HUES64 (cell line): ENCODE data around the gene EXOC6.

Source experiments
- H3K27ac ChIP-seq: 2 replicates; pipeline ENCODE4 v1.7.0; 2013; ENCODE audit warnings: low read depth, low read length, inconsistent platforms
- H3K27me3 ChIP-seq: 2 replicates; pipeline ENCODE4 v1.6.1; 2013; ENCODE audit warnings: mild to moderate bottlenecking, low read length; ENCODE audit not compliant: insufficient read depth
- H3K36me3 ChIP-seq: 2 replicates; pipeline ENCODE4 v1.6.1; 2013; ENCODE audit warnings: mild to moderate bottlenecking, low read length; ENCODE audit not compliant: insufficient read depth
- H3K4me1 ChIP-seq: 2 replicates; pipeline ENCODE4 v1.6.1; 2013; ENCODE audit warnings: mild to moderate bottlenecking, low read length, moderate library complexity; ENCODE audit not compliant: insufficient read depth
- H3K4me3 ChIP-seq: 2 replicates; pipeline ENCODE4 v1.5.1; 2013; ENCODE audit warnings: mild to moderate bottlenecking, low read length, moderate library complexity
- H3K9ac ChIP-seq: 2 replicates; pipeline ENCODE4 v1.6.1; 2013; ENCODE audit warnings: mild to moderate bottlenecking, low read depth, low read length
- H3K9me3 ChIP-seq: 2 replicates; pipeline ENCODE4 v1.6.1; 2013; ENCODE audit warnings: low read depth, low read length; ENCODE audit not compliant: insufficient read depth
- WGBS: fragments of 150-250, 120-280 bp; methylation state at CpG from one replicate; pipeline ENCODE4 v1.1.7; 2013; ENCODE audit warnings: missing lambda C conversion rate; 5-methylcytosine and 5-hydroxymethylcytosine counted together

Gene EXOC6

DNA sequence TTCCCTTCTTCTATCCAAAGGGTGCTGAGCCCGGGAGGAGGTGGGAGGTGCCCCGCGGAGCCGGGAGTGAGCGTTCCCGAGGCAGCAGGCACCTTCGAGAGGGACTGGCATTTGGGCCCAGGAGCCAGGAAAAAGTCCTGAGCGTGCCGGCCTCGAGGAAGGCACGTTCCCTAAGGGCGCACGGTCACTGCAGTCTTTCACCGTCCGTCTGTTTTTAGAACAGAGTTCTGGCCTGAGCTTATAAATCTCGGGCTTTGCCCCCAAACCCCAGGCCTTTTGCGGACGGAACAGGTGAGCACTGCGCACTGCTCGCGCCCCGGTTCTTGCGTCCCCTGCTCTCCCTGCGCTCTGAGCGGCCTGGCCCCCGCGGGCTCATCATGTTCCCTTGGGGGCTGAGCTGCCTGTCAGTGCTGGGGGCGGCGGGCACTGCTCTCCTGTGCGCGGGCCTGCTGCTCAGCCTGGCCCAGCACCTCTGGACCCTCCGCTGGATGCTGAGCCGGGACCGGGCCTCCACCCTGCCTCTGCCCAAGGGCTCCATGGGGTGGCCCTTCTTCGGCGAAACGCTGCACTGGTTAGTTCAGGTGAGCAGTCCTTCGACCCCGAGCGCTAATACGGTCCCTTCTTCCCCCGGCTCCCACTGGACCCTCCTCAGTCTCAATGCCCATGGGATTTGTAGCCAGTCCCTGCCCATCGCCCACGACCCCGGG, 212.7 kb downstream of the EXOC6 start:
- H3K9ac ChIP-seq: no peak overlapping the region
- no peaks in the 10 kb centered on the region for H3K36me3 ChIP-seq
- no peak overlapping the region for H3K27ac ChIP-seq
- WGBS: 6% methylated on average over 45 of the region's 45 CpGs
- H3K4me1 ChIP-seq: peaks cover 12% of the 10 kb centered on the region
- 0 out of 2 replicates have a peak, but pooled peaks cover 2% of the 10 kb centered on the region for H3K9me3 ChIP-seq
- H3K27me3 ChIP-seq: peaks cover 84% of the 10 kb centered on the region
- peak overlapping the region; percentile 41 for H3K4me3 ChIP-seq

DNA sequence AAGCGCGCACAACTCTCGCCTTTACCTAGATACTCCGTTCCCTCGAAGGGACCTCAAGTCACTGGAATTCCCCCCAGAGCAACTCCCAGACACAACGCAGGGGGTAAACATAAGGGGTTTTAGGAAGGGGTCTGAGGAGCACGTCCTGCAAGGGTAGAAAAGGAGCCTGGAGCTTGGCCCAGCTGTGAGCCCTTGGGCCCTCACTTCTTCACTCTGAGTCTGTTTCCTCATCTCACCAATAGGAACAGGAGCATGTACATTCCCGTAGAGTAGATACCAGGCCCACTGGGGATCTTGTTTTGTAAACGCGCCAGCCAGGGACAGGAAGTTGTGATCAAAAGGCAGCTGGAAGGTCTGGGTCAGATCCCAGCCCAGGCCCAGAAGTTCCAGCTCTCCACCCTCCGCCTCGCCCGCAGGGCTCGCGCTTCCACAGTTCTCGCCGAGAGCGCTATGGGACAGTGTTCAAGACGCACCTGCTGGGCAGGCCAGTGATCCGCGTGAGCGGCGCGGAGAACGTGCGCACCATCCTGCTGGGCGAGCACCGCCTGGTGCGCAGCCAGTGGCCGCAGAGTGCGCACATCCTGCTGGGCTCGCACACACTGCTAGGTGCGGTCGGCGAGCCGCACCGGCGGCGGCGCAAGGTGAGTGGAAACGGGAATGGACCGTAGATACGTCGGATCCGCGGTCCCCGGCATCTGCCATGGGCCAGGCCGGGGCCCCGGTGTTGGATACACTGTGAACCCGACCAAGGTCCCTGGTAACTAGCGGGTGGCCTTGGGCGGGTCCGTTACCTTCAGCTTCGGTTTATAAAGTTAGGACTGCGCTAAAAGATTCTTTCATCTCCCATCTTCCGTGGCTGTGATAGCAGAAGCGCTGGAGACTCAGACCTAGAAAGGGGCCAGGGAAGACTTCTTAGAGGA, 213.5 kb downstream of the EXOC6 start:
- H3K27me3 ChIP-seq: peaks cover 92% of the 10 kb centered on the region
- H3K9me3 ChIP-seq: 0 out of 2 replicates have a peak, but pooled peaks cover 2% of the 10 kb centered on the region
- peaks cover 4% of the 10 kb centered on the region; the same call in 1 of the 2 replicates for H3K4me1 ChIP-seq
- no peak overlapping the region for H3K9ac ChIP-seq
- 7% methylated on average over 55 of the region's 57 CpGs for WGBS
- H3K27ac ChIP-seq: no peak overlapping the region
- H3K4me3 ChIP-seq: peak overlapping the region; percentile 41
- no peaks in the 10 kb centered on the region for H3K36me3 ChIP-seq

DNA sequence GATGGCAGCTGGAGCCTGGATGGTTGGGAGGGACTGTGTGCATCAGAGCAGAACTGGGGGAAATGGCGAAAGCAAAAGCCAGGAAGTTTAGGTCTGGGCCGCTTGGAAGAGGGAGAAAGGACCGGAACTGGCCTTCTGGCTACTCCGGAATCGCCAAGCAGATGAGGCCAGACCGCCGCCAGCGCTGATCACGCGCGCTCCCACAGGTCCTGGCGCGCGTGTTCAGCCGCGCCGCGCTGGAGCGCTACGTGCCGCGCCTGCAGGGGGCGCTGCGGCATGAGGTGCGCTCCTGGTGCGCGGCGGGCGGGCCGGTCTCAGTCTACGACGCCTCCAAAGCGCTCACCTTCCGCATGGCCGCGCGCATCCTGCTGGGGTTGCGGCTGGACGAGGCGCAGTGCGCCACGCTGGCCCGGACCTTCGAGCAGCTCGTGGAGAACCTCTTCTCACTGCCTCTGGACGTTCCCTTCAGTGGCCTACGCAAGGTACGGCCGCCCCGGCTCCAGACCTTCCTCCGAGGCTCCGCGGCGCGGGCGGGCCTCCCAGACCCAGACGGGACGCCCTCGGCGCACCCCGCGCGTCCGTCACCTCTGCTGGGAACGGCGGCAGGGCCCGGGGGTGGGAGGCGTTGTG, 214.3 kb downstream of the EXOC6 start:
- H3K4me3 ChIP-seq: peak overlapping the region; percentile 41
- peaks cover 3% of the 10 kb centered on the region; the same call in 1 of the 2 replicates for H3K4me1 ChIP-seq
- H3K36me3 ChIP-seq: no peaks in the 10 kb centered on the region
- H3K9ac ChIP-seq: no peak overlapping the region
- H3K9me3 ChIP-seq: 0 out of 2 replicates have a peak, but pooled peaks cover 2% of the 10 kb centered on the region
- H3K27ac ChIP-seq: no peak overlapping the region
- peaks cover 100% of the 10 kb centered on the region for H3K27me3 ChIP-seq
- WGBS: 2% methylated on average over 68 of the region's 68 CpGs

DNA sequence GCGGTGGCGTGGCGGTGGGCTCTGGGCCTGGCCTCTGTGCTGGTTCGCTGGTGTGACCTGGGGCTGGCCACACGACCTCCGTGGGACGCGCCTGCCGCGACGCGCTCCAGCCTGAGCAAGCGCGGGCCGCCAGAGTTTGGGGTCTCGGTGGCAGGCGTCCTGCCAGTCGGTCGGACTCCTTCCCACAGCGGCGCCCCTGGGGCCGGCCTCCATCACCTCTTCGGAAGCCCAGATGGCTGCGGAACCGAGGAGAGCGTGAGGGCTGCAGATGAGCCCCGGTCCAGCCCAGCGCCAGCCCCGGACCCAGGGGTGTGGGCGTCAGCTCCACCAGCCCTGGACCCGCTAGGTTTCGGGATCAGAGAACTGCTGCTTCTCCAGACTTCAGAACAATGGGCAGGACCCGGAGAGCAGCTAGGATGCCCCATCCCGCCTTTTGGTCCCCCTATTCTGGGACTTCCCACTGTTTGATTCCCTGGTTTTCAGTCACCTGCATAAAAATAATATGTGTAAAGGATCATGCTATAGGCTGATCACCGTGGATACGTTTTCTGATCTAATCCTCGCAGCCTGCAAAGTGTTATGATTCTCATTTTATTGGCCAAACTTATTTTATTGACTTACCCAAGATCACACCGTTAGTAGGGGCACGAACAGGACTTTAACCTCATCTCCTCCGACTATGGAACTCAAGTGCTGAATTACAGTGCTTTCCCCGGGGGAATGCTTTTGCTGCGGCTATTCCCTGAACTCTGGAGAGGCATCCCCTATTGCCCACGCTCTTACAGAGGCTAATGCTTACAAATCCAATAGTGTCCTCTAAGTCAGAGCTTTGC, 215.0 kb downstream of the EXOC6 start:
- Histone ChIP-seq H3K9me3 (0 out of 2 replicates have a peak, but pooled peaks cover 2% of the 10 kb centered on the region), H3K27ac (no peak overlapping the region), H3K27me3 (peaks cover 100% of the 10 kb centered on the region), H3K36me3 (no peaks in the 10 kb centered on the region), H3K4me3 (peak overlapping the region; percentile 41), H3K4me1 (peaks cover 9% of the 10 kb centered on the region; the same call in 1 of the 2 replicates), H3K9ac (no peak overlapping the region)
- 13% methylated on average over 43 of the region's 43 CpGs for WGBS

DNA sequence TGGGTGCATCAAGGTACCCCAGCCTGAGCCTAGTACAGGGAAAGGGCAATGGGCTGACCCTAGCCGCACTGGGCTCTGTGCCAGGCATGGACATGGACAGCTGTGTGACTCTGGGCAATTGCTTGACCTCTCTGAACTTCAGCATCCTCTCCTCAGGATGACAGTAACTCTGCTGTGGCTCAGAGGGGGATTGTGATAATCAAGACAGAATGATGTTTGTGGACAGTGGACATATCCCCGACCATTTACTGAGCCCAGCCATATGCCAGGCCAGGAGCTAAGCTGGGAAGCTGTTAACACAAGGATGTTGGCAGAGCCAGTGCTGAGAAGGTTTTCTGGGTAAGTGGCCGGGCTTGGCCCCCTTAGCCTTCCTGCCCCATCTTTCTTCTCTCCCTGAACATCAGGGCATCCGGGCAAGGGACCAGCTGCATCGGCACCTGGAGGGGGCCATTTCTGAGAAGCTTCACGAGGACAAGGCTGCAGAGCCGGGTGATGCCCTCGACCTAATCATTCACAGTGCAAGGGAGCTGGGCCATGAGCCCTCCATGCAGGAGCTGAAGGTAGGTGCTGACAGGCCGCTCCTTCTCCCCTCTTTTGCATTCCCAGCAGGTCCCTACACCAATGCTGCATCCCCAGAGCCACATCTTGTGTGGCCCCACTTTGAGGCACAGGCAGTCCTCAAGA, 215.8 kb downstream of the EXOC6 start:
- WGBS: 77% methylated on average over 9 of the region's 9 CpGs
- Histone ChIP-seq H3K4me1 (peaks cover 9% of the 10 kb centered on the region; the same call in 1 of the 2 replicates), H3K27ac (no peak overlapping the region), H3K4me3 (no peak overlapping the region), H3K9ac (no peak overlapping the region), H3K36me3 (no peaks in the 10 kb centered on the region), H3K27me3 (peaks cover 100% of the 10 kb centered on the region), H3K9me3 (0 out of 2 replicates have a peak, but pooled peaks cover under 1% of the 10 kb centered on the region)

DNA sequence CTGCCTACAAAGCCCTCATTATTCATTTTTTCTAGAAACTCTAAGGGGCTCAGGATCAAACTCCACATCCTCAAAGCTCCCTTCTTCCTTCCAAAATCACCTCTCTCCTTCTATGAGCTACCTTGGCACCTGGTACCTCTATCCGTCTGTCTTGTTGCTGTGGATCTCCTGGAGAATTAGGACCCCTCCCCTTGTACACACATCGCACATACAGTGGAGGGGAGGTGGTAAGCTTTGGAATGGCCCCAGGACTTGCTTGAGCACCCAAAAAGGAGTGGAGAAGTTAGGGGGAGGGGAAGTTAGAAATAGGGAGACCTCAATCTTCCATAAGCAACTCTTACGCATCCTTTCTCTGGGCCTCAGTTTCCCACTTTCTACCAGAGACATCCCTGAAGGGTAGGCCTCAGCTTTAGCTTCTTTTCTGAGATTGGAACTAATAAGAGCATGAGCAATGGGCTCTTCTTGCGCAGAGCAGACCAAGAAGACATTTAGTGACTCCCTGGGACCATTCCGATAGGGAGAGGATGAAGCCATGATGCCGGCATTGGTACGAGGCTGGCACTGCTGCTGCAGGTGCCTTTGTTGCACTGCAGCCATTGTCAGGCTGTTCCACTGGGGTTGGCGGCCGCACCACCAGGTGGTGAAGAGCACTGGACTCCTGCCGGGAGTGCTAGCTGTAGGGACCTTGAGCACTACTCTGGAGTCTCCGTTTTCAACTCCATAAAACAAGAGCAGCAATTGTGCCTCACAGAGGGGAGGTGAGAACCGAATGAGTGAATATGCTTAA, 216.7 kb downstream of the EXOC6 start:
- H3K4me3 ChIP-seq: peak overlapping the region; percentile 47
- H3K9me3 ChIP-seq: no peaks in the 10 kb centered on the region
- peaks cover 6% of the 10 kb centered on the region; the same call in 1 of the 2 replicates for H3K4me1 ChIP-seq
- no peaks in the 10 kb centered on the region for H3K36me3 ChIP-seq
- H3K27ac ChIP-seq: no peak overlapping the region
- H3K9ac ChIP-seq: no peak overlapping the region
- WGBS: 52% methylated on average over 11 of the region's 12 CpGs
- H3K27me3 ChIP-seq: peaks cover 100% of the 10 kb centered on the region

DNA sequence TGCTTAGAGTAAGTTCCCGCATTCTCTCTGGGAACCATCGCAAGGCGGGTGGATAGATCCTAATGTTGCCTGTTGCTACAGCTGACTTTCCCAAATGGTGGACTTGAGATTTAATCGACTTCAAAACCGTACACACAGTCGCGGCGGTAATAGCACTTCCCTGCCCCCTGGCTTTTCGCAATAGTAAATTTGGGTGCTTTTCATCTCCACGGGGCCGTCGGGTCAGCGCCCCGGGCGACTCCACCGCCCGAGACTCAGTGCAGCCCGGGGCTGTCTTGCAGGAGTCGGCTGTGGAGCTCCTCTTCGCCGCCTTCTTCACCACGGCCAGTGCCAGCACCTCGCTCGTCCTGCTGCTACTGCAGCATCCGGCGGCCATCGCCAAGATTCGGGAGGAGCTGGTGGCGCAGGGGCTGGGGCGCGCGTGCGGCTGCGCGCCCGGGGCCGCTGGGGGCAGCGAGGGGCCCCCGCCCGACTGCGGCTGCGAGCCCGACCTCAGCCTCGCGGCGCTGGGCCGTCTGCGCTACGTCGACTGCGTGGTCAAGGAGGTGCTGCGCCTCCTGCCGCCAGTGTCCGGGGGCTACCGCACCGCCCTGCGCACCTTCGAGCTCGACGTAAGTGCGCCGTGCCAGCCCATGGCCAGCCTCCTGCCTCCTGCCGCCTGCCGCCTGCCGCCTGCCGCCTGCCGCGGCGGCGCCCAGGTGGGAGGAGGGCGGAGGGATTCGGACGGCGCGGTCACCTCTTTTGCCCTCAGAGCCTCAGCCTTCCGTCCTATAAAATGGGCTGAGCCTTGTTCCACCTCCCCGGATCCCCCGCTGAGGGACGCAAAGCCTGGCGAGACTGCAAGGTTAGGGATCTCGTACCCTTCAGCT, 217.6 kb downstream of the EXOC6 start:
- no peaks in the 10 kb centered on the region for H3K36me3 ChIP-seq
- WGBS: 5% methylated on average over 81 of the region's 81 CpGs
- peaks cover 100% of the 10 kb centered on the region for H3K27me3 ChIP-seq
- no peak overlapping the region for H3K27ac ChIP-seq
- H3K4me3 ChIP-seq: peak overlapping the region; percentile 47
- H3K9ac ChIP-seq: no peak overlapping the region
- H3K4me1 ChIP-seq: peaks cover 6% of the 10 kb centered on the region; the same call in 1 of the 2 replicates
- H3K9me3 ChIP-seq: no peaks in the 10 kb centered on the region

DNA sequence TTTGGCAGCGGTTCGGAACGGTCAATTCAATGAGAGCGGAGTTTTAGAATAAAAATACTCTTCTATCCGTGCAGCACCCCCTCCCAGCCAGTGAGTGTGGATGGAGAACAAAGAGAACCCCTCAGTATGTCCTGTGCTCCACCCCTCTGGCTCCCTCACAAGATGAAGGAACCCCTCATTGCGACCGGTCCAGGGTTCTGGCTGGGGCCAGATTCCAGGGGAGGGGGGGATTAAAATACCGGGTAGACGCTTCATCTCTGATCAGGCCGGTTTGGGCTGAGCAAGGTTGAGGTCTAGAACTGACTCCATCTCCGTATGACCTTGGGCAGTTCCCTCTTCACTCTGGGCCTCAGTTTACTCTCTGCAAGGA, 218.2 kb downstream of the EXOC6 start:
- H3K4me3 ChIP-seq: peak overlapping the region; percentile 47; the same call in 1 of the 2 replicates
- no peak overlapping the region for H3K9ac ChIP-seq
- 23% methylated on average over 10 of the region's 11 CpGs for WGBS
- no peaks in the 10 kb centered on the region for H3K36me3 ChIP-seq
- no peaks in the 10 kb centered on the region for H3K9me3 ChIP-seq
- peaks cover 100% of the 10 kb centered on the region for H3K27me3 ChIP-seq
- no peak overlapping the region for H3K27ac ChIP-seq
- H3K4me1 ChIP-seq: peaks cover 9% of the 10 kb centered on the region; the same call in 1 of the 2 replicates
